Epithelial cell of proximal tubule (primary cell): ENCODE results near the gene THEMIS. TPM values are rescaled to one million over a fixed set of nuclear protein-coding genes. Genes with fewer than 3 reads are reported as not detected.

Experiments
- DNase-seq: peaks from one replicate; pipeline ENCODE4 v3.0.0-alpha.2; 2011; ENCODE audit warnings: low read depth
- H3K4me3 ChIP-seq: 2 replicates; pipeline ENCODE4 v1.5.1; 2011; ENCODE audit warnings: low read depth, mild to moderate bottlenecking, low read length
- total RNA-seq: library from RNA; depleted of rRNA; stranded (reverse); fragments of >200 nt; gene quantifications from 2 replicates; pipeline ENCODE4 v1.2.3, GENCODE V29; 2015
- TF ChIP-seq, protein P1 (sequence below): conservative IDR thresholded peaks from 2 replicates; pipeline ENCODE4 v1.5.1; 2012; ENCODE audit warnings: low read depth, mild to moderate bottlenecking, low read length

The THEMIS gene
- total RNA-seq, 1 donor from 2014 or later: not detected

DNA sequence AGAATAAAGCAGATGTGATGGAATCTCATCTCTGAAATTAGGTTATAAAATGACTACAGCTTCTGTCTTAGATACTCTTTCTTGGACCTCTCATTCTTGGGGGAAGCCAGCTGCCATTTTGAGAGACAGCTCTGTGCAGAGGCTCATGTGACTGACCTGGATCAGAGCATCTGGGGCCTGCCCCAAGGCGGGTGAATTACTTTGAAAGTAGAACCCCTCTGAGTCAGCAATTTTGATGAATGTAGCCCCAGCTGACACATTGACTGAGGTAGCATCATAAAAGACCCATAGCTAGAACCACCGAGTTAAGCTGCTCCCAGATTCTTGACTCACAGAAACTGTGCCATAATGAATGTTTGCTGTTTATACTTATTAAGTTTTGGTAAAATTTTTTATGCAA lies 124.5 kb downstream of the THEMIS start:
- TF ChIP-seq, protein P1, sequence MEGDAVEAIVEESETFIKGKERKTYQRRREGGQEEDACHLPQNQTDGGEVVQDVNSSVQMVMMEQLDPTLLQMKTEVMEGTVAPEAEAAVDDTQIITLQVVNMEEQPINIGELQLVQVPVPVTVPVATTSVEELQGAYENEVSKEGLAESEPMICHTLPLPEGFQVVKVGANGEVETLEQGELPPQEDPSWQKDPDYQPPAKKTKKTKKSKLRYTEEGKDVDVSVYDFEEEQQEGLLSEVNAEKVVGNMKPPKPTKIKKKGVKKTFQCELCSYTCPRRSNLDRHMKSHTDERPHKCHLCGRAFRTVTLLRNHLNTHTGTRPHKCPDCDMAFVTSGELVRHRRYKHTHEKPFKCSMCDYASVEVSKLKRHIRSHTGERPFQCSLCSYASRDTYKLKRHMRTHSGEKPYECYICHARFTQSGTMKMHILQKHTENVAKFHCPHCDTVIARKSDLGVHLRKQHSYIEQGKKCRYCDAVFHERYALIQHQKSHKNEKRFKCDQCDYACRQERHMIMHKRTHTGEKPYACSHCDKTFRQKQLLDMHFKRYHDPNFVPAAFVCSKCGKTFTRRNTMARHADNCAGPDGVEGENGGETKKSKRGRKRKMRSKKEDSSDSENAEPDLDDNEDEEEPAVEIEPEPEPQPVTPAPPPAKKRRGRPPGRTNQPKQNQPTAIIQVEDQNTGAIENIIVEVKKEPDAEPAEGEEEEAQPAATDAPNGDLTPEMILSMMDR: no peak
- H3K4me3 ChIP-seq: no peak overlapping the region
- no peak for DNase-seq

DNA sequence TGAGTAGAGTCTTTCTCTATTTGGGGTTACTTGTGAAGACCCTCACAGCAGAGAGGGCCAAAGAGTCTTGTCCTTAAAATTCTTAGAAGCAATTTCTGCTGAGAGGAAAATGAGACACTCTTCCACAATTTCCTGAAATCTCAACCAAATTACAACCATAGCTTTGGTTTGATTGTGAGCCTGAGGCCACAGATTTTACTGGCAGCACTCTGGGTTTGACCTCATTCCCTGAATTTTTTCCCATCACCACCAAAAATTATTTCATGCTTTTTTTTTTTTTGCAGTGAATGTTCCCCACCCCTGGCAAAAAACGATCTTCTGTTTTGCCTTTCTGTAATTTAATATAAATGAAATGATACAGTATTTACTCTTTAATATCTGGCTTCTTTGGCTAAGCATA lies 125.5 kb downstream of the THEMIS start:
- H3K4me3 ChIP-seq: no peak overlapping the region
- no peak for DNase-seq
- TF ChIP-seq, protein P1: no peak

DNA sequence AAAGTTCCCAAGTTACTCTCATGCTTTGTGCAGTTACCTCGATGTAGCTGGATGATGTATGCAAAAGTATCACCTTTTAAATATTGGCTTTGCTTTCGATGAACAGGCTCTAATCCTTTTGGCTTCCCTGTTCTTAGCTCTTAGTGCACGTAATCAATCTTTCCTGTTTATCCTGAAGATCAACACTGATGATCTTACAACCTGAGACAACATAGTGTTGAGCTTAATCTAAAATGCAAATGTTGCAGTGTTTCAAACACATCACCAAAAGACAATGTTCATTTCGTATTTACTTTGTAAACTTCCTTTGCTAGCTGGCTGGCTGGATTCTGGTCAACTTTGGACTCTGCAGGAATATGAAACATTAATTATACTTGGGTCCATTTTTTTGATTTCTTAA lies 132.1 kb downstream of the THEMIS start:
- no peak for DNase-seq
- TF ChIP-seq, protein P1: no peak
- no peak overlapping the region for H3K4me3 ChIP-seq

DNA sequence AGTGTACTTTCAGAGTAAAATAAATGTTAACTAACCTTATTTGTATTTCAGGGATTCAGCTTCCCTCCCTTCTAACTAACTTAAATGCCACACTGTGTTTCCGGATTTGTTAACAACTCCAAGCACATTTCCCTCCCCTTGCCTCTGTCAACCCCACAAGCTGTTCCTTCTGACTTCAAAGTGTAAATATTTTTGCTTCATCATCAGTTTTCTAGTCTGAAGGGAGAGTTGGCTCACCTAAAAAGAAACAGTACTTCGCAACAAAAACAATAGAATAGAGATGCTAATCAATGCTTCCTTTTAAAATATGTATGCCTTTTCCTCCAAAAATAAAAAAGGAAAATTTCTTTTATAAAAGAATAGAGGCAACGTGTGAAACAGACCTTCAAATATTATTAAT lies 132.6 kb downstream of the THEMIS start:
- no peak for DNase-seq
- no peak overlapping the region for H3K4me3 ChIP-seq
- TF ChIP-seq, protein P1: no peak

DNA sequence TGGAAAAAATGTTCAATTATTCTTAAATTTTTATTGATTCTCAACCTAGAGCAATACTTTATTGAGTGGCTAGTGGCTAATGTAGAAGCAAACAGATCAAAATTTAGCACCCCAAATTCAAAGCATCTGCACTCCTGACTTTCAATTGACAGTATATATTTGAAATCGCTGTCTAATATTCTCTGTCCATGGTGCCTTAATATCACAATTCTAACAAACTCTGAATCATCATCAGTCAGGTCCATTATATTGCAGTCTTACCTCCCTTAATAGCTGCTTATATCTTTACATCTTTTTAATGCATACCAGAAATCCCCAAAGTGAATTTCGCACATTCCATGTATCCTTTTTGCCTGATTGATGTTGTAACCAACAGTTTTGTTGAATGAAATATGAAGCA lies 134.9 kb downstream of the THEMIS start:
- H3K4me3 ChIP-seq: no peak overlapping the region
- no peak for DNase-seq
- TF ChIP-seq, protein P1: no peak

DNA sequence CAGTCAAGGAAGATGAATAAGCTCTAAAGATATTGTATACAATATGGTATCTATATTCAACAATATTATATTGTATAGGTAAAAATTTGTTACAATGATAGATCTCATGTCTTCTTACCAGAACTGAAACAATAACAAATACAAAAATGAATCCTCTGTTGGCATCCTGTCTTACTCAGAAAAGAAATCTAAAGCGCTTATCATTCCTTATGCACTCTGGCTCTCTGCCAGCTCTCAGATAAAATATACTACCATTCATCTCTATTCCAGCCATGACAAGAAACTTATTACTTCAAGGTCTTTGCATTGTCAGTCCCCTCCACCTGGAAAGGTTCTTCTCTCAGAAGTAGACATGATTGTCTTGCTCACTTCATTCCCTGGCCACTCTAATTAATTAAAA lies 138.6 kb downstream of the THEMIS start:
- DNase-seq: no peak
- TF ChIP-seq, protein P1: no peak
- H3K4me3 ChIP-seq: no peak overlapping the region

DNA sequence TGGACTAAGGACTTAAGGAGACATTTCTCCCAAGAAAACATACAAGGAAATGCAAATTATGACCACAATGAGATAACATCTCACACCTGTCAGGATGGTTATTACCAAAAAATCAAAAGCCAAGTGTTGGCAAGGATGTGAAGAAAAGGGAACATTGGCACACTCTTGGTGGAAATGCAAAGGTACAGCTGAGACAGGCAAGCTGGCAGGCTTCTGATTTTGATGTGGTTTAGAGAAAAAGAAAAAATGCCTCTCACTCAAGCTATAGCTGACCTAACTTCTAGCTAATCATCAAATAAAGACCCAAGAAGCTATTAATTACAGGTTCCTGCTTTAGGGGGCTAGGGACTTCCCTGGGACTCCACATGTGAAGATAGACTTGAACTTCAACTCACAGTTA lies 139.8 kb downstream of the THEMIS start:
- H3K4me3 ChIP-seq: no peak overlapping the region
- DNase-seq: no peak
- TF ChIP-seq, protein P1: no peak
